22Rv1 (cell line): ENCODE results near the gene RPL18A.

Experiments used
- H3K27ac ChIP-seq: fragments of 450-650 bp; 2 replicates; pipeline ENCODE4 v1.5.1; 2017
- ZFX ChIP-seq: fragments of 450-650 bp; IDR thresholded peaks from 2 replicates; pipeline ENCODE4 v1.6.1; 2017; ENCODE audit warnings: antibody characterized with exemption, borderline replicate concordance
- TF ChIP-seq, protein P1 (sequence below): fragments of 450-650 bp; IDR thresholded peaks from 2 replicates; pipeline ENCODE4 v1.5.1; 2017; ENCODE audit warnings: mild to moderate bottlenecking

Gene RPL18A

DNA sequence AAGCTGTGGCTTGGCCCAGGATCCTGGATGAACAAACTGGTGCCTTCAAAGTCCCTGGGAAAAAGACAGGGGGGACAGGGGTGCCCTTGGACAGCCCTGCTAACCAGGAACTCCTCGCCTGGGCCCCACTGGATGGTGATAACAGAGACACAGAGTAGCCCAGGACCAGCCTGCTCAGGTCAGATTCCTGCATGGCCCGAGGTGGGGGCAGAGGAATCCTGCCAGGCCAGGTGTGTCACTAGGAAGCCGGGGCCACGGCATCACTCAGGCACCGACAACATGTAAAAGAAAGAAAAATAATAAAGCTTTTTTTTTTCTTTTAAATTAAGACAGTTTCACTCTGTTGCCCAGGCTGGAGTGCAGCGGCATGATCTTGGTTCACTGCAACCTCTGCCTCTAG, 5.6 kb upstream of the RPL18A start:
- TF ChIP-seq, protein P1, sequence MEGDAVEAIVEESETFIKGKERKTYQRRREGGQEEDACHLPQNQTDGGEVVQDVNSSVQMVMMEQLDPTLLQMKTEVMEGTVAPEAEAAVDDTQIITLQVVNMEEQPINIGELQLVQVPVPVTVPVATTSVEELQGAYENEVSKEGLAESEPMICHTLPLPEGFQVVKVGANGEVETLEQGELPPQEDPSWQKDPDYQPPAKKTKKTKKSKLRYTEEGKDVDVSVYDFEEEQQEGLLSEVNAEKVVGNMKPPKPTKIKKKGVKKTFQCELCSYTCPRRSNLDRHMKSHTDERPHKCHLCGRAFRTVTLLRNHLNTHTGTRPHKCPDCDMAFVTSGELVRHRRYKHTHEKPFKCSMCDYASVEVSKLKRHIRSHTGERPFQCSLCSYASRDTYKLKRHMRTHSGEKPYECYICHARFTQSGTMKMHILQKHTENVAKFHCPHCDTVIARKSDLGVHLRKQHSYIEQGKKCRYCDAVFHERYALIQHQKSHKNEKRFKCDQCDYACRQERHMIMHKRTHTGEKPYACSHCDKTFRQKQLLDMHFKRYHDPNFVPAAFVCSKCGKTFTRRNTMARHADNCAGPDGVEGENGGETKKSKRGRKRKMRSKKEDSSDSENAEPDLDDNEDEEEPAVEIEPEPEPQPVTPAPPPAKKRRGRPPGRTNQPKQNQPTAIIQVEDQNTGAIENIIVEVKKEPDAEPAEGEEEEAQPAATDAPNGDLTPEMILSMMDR, result no peak
- TF ChIP-seq ZFX, result no peak
- H3K27ac ChIP-seq, result no peak overlapping the region

DNA sequence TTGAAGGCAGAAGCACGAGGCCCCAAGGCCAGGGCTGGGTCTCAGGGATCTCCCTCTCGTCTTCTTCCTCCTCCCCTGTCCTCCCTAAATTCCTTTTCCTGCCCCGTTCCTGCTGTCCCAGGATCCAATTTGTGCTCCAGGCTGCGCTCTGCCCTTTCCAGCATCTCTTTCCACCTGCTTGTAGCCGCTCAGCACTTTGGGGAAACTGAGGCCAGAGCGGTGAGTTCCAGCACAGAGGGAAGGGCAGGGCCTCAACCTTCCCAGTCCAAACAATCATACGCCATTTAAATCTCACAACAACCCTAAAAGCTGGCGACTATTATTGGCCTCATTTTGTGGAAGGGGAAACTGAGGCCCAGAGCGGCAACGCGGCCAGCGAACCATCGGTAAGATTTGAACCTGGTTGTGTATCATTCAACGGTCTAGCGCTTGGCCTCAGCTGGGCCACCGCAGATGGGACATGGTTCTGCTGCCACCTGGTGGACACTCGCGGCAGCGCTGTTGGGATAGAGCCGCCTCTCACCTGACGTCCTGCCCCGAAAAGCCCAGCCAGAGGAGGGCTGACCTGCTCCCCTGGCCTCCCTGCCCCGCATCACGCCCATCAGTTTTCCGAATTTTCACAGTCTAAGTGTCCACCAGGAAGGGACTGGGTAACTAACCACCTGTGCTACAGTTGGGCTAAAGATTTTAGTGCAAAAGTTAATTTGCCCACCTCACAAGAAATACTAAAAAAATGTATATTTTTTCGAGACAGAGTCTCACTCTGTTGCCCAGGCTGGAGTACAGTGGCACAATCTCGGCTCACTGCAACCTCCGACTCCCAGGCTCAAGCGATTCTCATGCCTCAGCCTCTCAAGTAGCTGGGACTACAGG, 4.2 kb upstream of the RPL18A start:
- no peak overlapping the region for H3K27ac ChIP-seq
- TF ChIP-seq, protein P1, result peak; percentile 94
- no peak for TF ChIP-seq ZFX

DNA sequence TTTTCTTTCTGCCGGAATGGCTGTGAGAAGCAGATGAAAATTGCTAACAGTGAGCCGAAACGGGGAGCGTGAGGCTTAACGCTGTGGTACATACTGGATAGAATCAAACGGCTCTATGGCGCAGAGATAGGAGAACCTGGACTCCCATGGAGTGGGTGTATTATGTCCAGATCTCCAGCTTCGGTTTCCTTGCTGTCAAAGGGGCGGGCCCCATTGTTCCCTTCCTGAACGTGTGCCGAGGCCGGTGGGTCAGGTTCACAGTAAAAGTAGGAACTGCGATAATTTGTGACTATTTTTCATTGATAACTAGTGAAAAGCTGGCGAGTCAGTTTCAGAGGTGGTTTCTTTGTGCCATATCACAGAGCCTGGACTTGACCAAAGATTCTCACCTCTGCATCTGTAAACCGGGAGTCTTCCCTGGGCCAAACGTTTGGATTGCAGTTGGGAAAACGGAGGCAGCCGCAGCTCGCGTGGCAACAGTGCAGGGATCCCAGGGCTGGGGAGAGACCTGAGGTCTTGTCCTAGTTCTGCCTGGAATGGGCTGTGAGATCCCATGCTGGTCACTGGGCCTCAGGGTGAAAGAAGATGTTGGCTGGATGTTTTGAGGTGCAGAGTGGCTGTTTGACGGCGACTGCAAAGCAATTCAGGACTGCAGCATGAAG, 752 bp downstream of the RPL18A start:
- TF ChIP-seq ZFX, result no peak
- TF ChIP-seq, protein P1, result no peak
- H3K27ac ChIP-seq, result peak overlapping the region; percentile 84

DNA sequence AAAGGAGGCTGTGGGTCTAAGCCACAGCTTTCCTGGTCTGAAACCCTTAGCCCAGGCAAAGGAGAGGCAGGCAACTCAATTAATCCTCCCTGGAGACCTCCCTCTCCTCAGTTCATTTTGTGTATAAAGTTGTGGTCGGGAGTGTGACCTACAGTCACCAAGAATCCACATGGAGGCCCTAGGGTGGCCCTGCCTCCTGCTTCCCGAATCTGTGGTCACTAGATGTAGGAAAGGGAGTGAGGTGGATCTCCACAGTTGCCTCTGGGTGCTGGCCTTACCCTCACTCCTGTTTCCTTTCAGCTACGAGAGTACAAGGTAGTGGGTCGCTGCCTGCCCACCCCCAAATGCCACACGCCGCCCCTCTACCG, 1.3 kb downstream of the RPL18A start:
- TF ChIP-seq ZFX, result no peak
- peak overlapping the region; percentile 84 for H3K27ac ChIP-seq

DNA sequence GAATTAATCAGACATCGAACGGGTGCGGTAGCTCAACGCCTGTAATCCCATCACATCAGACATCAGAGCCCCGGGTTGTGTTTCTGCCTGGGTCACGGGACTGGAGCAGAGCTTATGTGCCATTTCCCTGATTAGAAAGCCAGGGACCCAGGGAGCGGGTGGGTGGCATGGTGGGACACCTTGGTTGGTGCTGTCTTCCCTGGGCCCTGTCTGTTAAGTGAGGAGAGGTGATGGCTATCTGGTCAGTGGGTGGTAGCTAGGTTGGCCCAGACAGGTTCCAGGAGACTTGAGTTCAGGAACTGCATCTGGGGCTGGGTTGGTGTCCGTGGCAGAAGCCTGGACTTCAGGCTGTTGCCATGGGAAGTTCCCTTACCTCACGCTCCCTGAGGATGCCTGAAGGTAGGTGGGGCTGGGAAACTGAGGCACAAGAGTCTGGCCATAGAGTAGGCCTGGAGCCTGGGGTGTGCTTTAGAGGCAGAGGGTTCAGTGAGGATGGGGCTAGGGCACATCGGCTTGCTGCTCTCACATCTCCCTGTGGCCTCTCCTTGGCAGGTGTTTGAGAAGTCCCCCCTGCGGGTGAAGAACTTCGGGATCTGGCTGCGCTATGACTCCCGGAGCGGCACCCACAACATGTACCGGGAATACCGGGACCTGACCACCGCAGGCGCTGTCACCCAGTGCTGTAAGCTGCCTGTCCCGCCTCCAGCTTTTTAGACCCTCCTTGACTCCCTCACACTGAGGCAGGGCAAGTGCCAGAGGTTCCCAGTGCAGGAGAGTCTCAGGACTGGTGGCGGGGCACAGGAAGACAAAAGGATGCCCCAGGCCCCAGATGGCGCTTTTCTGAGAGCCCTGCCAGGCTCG, 2.1 kb downstream of the RPL18A start:
- no peak for TF ChIP-seq ZFX
- TF ChIP-seq, protein P1, result no peak
- peak overlapping the region; percentile 84 for H3K27ac ChIP-seq

DNA sequence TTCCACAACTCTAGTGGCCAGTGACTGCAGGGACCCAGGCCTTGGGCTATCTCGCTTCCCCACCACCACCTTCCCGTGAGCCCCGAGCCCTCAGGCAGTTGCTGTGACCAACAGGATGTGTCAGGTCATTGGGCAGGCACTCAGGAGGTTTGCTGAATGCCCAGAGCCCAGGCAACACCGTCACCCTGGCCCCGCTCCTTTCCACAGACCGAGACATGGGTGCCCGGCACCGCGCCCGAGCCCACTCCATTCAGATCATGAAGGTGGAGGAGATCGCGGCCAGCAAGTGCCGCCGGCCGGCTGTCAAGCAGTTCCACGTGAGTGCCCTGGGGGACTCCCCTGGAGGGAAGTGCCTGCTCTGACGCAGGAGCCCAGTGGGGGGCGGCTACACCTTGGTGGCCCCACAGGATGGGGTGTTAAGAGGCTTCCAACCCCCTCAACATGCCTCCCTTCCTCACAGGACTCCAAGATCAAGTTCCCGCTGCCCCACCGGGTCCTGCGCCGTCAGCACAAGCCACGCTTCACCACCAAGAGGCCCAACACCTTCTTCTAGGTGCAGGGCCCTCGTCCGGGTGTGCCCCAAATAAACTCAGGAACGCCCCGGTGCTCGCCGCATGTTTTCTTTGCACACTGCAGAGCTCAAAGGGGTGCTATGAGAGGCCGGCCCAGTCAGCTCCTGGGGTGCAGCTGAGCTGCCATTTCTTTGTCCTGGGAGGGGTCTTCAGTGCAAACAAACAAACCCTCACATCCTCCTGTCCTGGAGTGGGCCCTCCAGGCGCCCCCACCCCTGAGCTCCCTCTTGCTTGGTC, 3.2 kb downstream of the RPL18A start:
- TF ChIP-seq, protein P1, result no peak

More for the DNA sequence above, 3.2 kb downstream of the RPL18A start:
- peak overlapping the region; percentile 84 for H3K27ac ChIP-seq
